ENCODE data around the gene CHCHD3.

Gene CHCHD3

GRCh38 chr7:132966754-132967469 is 115.0 kb downstream of the CHCHD3 start:
- TF ChIP-seq CTCF (IDR thresholded peaks at IDR 0.05; ENCODE audit: insufficient read depth, low read length, poor library complexity, severe bottlenecking): no peak
- Histone ChIP-seq H3K36me3 (ENCODE audit: control insufficient read depth, insufficient read depth, low read length) (no peaks in the 10 kb centered on the region; the same call in 1 of the 2 replicates), H3K4me3 (replicated peaks; ENCODE audit: low read depth, low read length) (no peak overlapping the region), H3K27me3 (replicated peaks; ENCODE audit: control insufficient read depth, insufficient read depth, low read length) (no peaks in the 10 kb centered on the region)
- no peak for DNase-seq (ENCODE audit: extremely low read depth, insufficient read length)

GRCh38 chr7:132965951-132966350 is 115.9 kb downstream of the CHCHD3 start:
- TF ChIP-seq CTCF (IDR thresholded peaks at IDR 0.05; ENCODE audit: insufficient read depth, low read length, poor library complexity, severe bottlenecking): no peak
- Histone ChIP-seq H3K36me3 (ENCODE audit: control insufficient read depth, insufficient read depth, low read length) (no peaks in the 10 kb centered on the region), H3K4me3 (replicated peaks; ENCODE audit: low read depth, low read length) (no peak overlapping the region), H3K27me3 (replicated peaks; ENCODE audit: control insufficient read depth, insufficient read depth, low read length) (no peaks in the 10 kb centered on the region)
- DNase-seq (ENCODE audit: extremely low read depth, insufficient read length): no peak

- TF ChIP-seq CTCF (IDR thresholded peaks at IDR 0.05; ENCODE audit: insufficient read depth, low read length, poor library complexity, severe bottlenecking): no peak
- DNase-seq (ENCODE audit: extremely low read depth, insufficient read length): no peak
- H3K27me3 ChIP-seq (replicated peaks; ENCODE audit: control insufficient read depth, insufficient read depth, low read length): no peaks in the 10 kb centered on the region
- no peak overlapping the region for H3K4me3 ChIP-seq (replicated peaks; ENCODE audit: low read depth, low read length)
- H3K36me3 ChIP-seq (ENCODE audit: control insufficient read depth, insufficient read depth, low read length): no peaks in the 10 kb centered on the region; the same call in 1 of the 2 replicates
Measured at GRCh38 chr7:132964876-132965275, 117.0 kb downstream of the CHCHD3 start.

- Histone ChIP-seq H3K4me3 (replicated peaks; ENCODE audit: low read depth, low read length) (no peak overlapping the region), H3K27me3 (replicated peaks; ENCODE audit: control insufficient read depth, insufficient read depth, low read length) (no peaks in the 10 kb centered on the region), H3K36me3 (ENCODE audit: control insufficient read depth, insufficient read depth, low read length) (no peaks in the 10 kb centered on the region; the same call in 1 of the 2 replicates)
- no peak for DNase-seq (ENCODE audit: extremely low read depth, insufficient read length)
- no peak for TF ChIP-seq CTCF (IDR thresholded peaks at IDR 0.05; ENCODE audit: insufficient read depth, low read length, poor library complexity, severe bottlenecking)
Measured at GRCh38 chr7:132959891-132960290, 122.0 kb downstream of the CHCHD3 start.

- Histone ChIP-seq H3K36me3 (ENCODE audit: control insufficient read depth, insufficient read depth, low read length) (no peaks in the 10 kb centered on the region; the same call in 1 of the 2 replicates), H3K27me3 (replicated peaks; ENCODE audit: control insufficient read depth, insufficient read depth, low read length) (no peaks in the 10 kb centered on the region), H3K4me3 (replicated peaks; ENCODE audit: low read depth, low read length) (no peak overlapping the region)
- no peak for TF ChIP-seq CTCF (IDR thresholded peaks at IDR 0.05; ENCODE audit: insufficient read depth, low read length, poor library complexity, severe bottlenecking)
- no peak for DNase-seq (ENCODE audit: extremely low read depth, insufficient read length)
Measured at GRCh38 chr7:132956556-132956955, 125.3 kb downstream of the CHCHD3 start.

All from GM06990 (cell line).